SU-DHL-6 (cell line): ENCODE measurements around the gene PRR20G.

Source experiments
- H2AFZ ChIP-seq: fragments of 200-600 bp; sonication (generic); 2 replicates; pipeline ENCODE4 v1.6.1; 2014; ENCODE audit warnings: low read depth, mild to moderate bottlenecking, moderate library complexity, mixed read lengths, antibody characterized with exemption, low read length; ENCODE audit not compliant: severe bottlenecking
- H3F3A ChIP-seq: fragments of 200-600 bp; shearing (Covaris generic); 2 replicates; pipeline ENCODE4 v1.6.0; 2016; ENCODE audit warnings: antibody characterized with exemption, mild to moderate bottlenecking; ENCODE audit not compliant: insufficient read depth
- H3K27ac ChIP-seq: fragments of 200-600 bp; sonication (generic); 2 replicates; pipeline ENCODE4 v1.5.1; 2016; ENCODE audit warnings: low read depth, mild to moderate bottlenecking, low read length, moderate library complexity, mixed read lengths
- H3K27me3 ChIP-seq: fragments of 200-600 bp; sonication (generic), shearing (Covaris generic); 2 replicates; pipeline ENCODE4 v1.6.0; 2014; ENCODE audit warnings: mild to moderate bottlenecking, low read length
- H3K36me3 ChIP-seq: fragments of 200-600 bp; sonication (generic); 2 replicates; pipeline ENCODE4 v1.6.1; 2014; ENCODE audit warnings: mild to moderate bottlenecking, low read length, mixed read lengths
- H3K4me2 ChIP-seq: fragments of 300-600, 200-600 bp; shearing (Covaris generic), sonication (generic); 2 replicates; pipeline ENCODE4 v1.6.0; 2014; ENCODE audit warnings: low read length, low read depth, mild to moderate bottlenecking; ENCODE audit not compliant: poor library complexity, severe bottlenecking
- H3K4me3 ChIP-seq: fragments of 200-600 bp; sonication (generic); 2 replicates; pipeline ENCODE4 v1.5.1; 2014; ENCODE audit warnings: antibody characterized with exemption, low read length, mild to moderate bottlenecking, mixed read lengths; ENCODE audit not compliant: insufficient read depth, poor library complexity, severe bottlenecking
- H3K79me2 ChIP-seq: fragments of 200-600 bp; sonication (generic); 2 replicates; pipeline ENCODE4 v1.6.1; 2014; ENCODE audit warnings: mild to moderate bottlenecking, low read length, moderate library complexity; ENCODE audit not compliant: insufficient read depth
- H3K9ac ChIP-seq: fragments of 200-600 bp; sonication (generic); 2 replicates; pipeline ENCODE4 v1.7.0; 2014; ENCODE audit warnings: mild to moderate bottlenecking, low read length
- H3K9me2 ChIP-seq: fragments of 200-600 bp; sonication (generic); replicated peaks from 2 replicates; pipeline ENCODE4 v1.6.1; 2014; ENCODE audit warnings: low read length; ENCODE audit not compliant: insufficient read depth
- H3K9me3 ChIP-seq: fragments of 200-600 bp; sonication (generic); 2 replicates; pipeline ENCODE4 v1.6.1; 2014; ENCODE audit warnings: low read length, mixed read lengths; ENCODE audit not compliant: insufficient read depth
- H4K20me1 ChIP-seq: fragments of 200-600 bp; sonication (generic); 2 replicates; pipeline ENCODE4 v1.6.1; 2014; ENCODE audit warnings: low read depth, mild to moderate bottlenecking, antibody characterized with exemption, low read length, moderate library complexity, mixed read lengths
- CTCF ChIP-seq: fragments of 200-600 bp; sonication (generic); IDR thresholded peaks from one replicate; pipeline ENCODE4 v1.5.1; 2017; ENCODE audit warnings: antibody characterized with exemption, mild to moderate bottlenecking, low read length, moderate library complexity; ENCODE audit not compliant: insufficient read depth, poor library complexity, severe bottlenecking
- EZH2phosphoT487 ChIP-seq: fragments of 200-600 bp; sonication (generic), shearing (Covaris generic); conservative IDR thresholded peaks from 2 replicates; pipeline ENCODE4 v1.6.1; 2018; ENCODE audit warnings: mild to moderate bottlenecking, antibody characterized with exemption, low read length, moderate library complexity, mixed read lengths

Gene PRR20G

DNA sequence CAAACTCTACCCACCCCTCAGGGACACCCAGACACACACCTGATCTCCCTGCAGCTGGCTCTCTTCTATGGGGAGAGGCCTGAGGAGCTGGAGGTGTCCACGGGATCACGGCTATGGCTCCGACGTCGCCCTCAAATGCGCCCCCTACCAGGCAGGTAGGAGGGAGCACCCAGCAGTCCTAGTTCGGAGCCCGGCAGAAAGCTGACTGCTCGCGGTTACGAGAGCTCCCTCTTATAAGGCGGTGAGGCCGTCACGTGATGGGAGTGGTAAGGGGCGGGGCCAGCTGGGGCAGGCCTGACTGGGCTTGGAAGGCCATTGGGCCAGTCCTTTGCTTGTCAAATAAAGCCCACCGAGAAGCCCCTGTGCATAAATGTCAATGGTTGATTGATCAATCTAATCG is at the start of gene PRR20G:
Gene PRR20G, minus strand, starts transcription at position 207 of the 400 bp plus-strand sequence. CDS start 681 bp downstream, outside the sequence.
- no peak within 1 kb of the TSS for H3K4me3 ChIP-seq
- H2AFZ ChIP-seq: no peak within 1 kb of the TSS
- no peak within 1 kb of the TSS for H3K9ac ChIP-seq
- H3K79me2 ChIP-seq: no peaks in the 10 kb centered on the region
- no peaks in the 10 kb centered on the region for H4K20me1 ChIP-seq
- H3K4me2 ChIP-seq: no peak within 1 kb of the TSS
- H3K36me3 ChIP-seq: no peaks in the 10 kb centered on the region
- no peak for TF ChIP-seq CTCF
- no peak for TF ChIP-seq EZH2phosphoT487
- no peaks in the 10 kb centered on the region for H3K9me3 ChIP-seq
- no peaks in the 10 kb centered on the region for H3F3A ChIP-seq
- H3K9me2 ChIP-seq: no peaks in the 10 kb centered on the region
- H3K27ac ChIP-seq: no peak within 1 kb of the TSS
- H3K27me3 ChIP-seq: no peaks in the 10 kb centered on the region

- Histone ChIP-seq H3K4me2 (no peak overlapping the region), H3K9me3 (no peaks in the 10 kb centered on the region), H2AFZ (no peak overlapping the region), H3K9ac (no peak overlapping the region), H3F3A (no peaks in the 10 kb centered on the region), H3K9me2 (no peaks in the 10 kb centered on the region), H3K4me3 (no peak overlapping the region), H3K27ac (no peak overlapping the region), H4K20me1 (no peaks in the 10 kb centered on the region), H3K27me3 (no peaks in the 10 kb centered on the region), H3K36me3 (no peaks in the 10 kb centered on the region), H3K79me2 (no peaks in the 10 kb centered on the region)
- TF ChIP-seq CTCF (no peak), EZH2phosphoT487 (no peak)
These were observed 49.2 kb upstream of the PRR20G start for GRCh38 chr3:127337001-127337400.

DNA sequence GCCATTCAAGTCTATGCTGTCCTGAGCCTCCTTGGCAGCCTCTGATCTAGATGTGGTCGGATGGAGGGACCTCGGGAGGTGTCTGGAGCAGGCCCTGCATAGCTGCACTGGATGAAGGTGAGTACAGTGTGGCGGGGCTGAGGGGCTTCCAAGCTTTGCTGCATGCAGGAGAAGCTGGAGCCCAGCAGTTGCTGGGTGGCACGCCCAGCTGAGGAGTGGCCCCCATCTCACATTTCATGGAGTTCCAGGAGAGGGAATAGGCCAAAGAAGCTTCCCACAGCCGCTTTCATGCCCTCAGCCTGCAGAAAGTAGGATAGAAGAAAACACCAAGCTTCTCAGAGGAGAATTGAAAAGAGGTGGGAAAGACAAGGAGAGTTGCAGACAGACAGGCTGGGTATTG is 48.3 kb upstream of the PRR20G start:
- no peak overlapping the region for H3K4me2 ChIP-seq
- no peak overlapping the region for H3K4me3 ChIP-seq
- no peaks in the 10 kb centered on the region for H3K27me3 ChIP-seq
- H3K27ac ChIP-seq: no peak overlapping the region
- no peak for TF ChIP-seq EZH2phosphoT487
- no peak for TF ChIP-seq CTCF
- no peaks in the 10 kb centered on the region for H3K79me2 ChIP-seq
- H3K9ac ChIP-seq: no peak overlapping the region
- H3F3A ChIP-seq: no peaks in the 10 kb centered on the region
- H3K9me3 ChIP-seq: no peaks in the 10 kb centered on the region
- no peaks in the 10 kb centered on the region for H4K20me1 ChIP-seq
- no peaks in the 10 kb centered on the region for H3K9me2 ChIP-seq
- no peaks in the 10 kb centered on the region for H3K36me3 ChIP-seq
- H2AFZ ChIP-seq: no peak overlapping the region
